Measurements from ENCODE around the gene RNU1-2.
"Not testable (repeated sequence)": the region's sequence is repeated elsewhere in the genome, so short reads cannot be mapped to it uniquely, and the experiment has no call there.

RNU1-2 gene

DNA sequence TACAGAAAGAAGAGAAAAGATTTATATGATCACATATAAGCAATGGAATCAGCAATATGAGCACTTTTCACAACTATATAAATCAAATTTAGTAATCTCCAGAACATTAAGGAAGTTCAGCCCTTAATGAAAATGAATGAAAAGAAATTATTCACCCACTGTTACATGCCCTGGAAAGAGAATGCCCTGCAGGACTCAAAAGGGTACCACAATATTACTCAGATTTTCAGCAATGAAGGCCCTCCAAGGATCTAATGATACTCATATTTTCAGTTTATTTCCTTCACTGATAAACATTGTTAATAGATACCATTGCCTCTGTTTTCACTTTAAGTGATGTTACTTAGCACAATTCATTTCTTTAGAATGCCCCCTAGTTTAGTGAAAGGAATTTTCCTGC is 2.5 kb downstream of the RNU1-2 start:
- DNase-seq (ENCODE audit: low spot score); CTCF ChIA-PET; POLR2A ChIA-PET (ENCODE audit: low non-redundant PET); H3K27ac ChIP-seq: not testable (repeated sequence)

DNA sequence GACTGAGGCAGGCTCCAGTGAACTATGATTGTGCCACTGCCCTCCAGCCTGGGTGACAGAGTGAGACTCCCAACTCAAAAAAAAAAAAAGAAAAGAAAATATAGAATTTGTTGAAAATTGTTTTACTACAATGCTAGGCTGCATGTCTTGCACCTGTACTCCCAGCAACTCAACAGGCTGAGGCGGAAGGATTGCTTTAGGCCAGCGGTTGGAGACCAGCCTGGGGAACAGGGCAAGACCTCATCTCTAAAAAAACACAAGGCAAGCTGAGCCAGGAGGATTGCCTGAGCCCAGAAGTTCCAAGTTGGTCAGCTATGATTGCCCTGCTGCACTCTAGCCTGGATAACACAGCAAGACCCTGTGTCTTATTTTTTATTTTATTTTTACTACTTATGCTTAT is 3.2 kb downstream of the RNU1-2 start:
- DNase-seq (ENCODE audit: low spot score); H3K27ac ChIP-seq; POLR2A ChIA-PET (ENCODE audit: low non-redundant PET): not testable (repeated sequence)
- CTCF ChIA-PET, result interaction anchor here (0.8 kb wide), 1 partner anchor 608 kb away, joined by 3 read pairs; no protein-coding TSS in a partner anchor

DNA sequence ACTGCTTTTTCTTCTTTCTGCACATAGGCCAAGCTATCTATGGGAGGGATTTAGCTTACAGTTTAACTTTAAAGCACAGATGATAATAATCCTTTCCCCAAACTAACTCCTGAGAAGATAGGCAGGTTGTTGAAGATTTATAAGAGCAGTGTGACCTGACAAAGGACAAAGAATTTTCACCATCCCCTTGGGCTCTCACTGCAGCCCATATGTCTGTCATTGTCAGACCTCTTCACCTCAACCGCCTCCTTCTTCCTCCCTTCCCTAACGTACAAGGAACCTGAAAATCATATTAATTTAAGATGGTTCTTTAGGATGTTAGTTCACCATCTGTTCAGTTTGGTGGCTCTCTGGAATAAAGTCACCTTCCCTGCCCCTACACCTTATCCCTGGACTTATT is 5.0 kb downstream of the RNU1-2 start:
- ChIA-PET CTCF (no interaction called here), POLR2A (ENCODE audit: low non-redundant PET) (no interaction called here)
- H3K27ac ChIP-seq, result no peak overlapping the region
- TF ChIP-seq, protein P1, sequence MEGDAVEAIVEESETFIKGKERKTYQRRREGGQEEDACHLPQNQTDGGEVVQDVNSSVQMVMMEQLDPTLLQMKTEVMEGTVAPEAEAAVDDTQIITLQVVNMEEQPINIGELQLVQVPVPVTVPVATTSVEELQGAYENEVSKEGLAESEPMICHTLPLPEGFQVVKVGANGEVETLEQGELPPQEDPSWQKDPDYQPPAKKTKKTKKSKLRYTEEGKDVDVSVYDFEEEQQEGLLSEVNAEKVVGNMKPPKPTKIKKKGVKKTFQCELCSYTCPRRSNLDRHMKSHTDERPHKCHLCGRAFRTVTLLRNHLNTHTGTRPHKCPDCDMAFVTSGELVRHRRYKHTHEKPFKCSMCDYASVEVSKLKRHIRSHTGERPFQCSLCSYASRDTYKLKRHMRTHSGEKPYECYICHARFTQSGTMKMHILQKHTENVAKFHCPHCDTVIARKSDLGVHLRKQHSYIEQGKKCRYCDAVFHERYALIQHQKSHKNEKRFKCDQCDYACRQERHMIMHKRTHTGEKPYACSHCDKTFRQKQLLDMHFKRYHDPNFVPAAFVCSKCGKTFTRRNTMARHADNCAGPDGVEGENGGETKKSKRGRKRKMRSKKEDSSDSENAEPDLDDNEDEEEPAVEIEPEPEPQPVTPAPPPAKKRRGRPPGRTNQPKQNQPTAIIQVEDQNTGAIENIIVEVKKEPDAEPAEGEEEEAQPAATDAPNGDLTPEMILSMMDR (conservative IDR thresholded peaks at IDR 0.05; ENCODE audit: low read depth), result no peak
- DNase-seq (ENCODE audit: low spot score), result no peak

DNA sequence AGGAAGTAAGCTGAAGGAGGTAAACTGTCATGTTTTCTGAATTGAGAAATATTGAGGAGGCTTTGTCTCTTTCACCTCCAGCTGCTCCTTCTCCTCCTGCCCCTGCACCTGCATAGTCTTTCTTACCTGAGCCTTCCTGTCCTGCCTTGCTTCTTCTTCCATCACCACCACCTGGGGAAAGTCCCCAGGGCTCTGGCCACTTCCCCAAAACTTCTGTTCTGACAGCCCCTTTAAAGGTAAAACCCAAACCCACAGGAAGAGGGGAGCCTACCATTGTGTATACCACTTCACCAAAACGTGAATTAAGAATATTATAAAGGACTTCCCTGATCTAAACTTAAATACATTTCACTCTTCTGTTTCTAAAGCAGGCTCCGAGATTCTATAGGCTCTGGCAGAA is 5.6 kb downstream of the RNU1-2 start:
- H3K27ac ChIP-seq; POLR2A ChIA-PET (ENCODE audit: low non-redundant PET); DNase-seq (ENCODE audit: low spot score): not testable (repeated sequence)
- CTCF ChIA-PET, result interaction anchor here (0.8 kb wide), 1 partner anchor 9 kb away, joined by 4 read pairs; no protein-coding TSS in a partner anchor

DNA sequence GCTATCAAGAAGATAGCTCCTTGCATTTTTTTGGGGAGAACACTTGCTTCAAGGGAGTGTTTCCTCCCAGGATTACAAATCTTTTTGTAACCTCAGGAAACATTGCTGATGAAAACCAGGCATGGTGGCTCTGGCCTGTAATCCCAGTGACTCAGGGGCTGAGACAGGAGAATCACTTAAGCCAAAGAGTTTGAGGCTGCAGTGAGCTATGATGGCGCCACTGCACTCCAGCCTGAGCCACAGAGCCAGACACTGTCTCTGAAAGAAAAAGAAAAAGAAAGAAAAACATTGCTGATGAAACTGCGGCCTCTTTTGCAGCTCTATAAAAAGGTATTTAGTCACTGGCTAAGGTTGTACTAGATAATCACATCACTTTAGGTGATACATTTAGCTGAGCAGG is 7.3 kb downstream of the RNU1-2 start:
- DNase-seq (ENCODE audit: low spot score), result no peak
- TF ChIP-seq, protein P1 (conservative IDR thresholded peaks at IDR 0.05; ENCODE audit: low read depth), result no peak
- ChIA-PET CTCF (no interaction called here), POLR2A (ENCODE audit: low non-redundant PET) (no interaction called here)
- peak overlapping the region; percentile 44; the same call in 1 of the 2 replicates for H3K27ac ChIP-seq

DNA sequence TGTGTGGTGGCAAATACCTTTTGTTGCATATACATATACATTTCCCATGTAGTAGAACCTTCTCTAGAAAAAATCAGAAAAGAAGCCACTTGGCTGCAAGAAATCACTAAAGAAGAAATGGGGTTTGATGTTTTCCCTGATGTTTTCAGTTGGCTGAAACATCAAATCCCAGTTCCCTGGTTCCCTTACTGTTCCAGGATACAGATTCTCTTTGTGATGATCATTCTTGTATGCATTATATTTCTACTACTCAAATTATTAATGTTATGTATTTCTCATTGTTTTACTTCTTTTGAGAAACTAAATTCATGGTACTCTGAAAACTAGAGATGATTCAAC is 7.6 kb downstream of the RNU1-2 start:
- ChIA-PET POLR2A (ENCODE audit: low non-redundant PET) (interaction anchor here (0.6 kb wide), 1 partner anchor 128 kb away, joined by 3 read pairs; no protein-coding TSS in a partner anchor), CTCF (no interaction called here)
- TF ChIP-seq, protein P1 (conservative IDR thresholded peaks at IDR 0.05; ENCODE audit: low read depth), result no peak
- peak overlapping the region; percentile 97 for H3K27ac ChIP-seq
- no peak for DNase-seq (ENCODE audit: low spot score)

DNA sequence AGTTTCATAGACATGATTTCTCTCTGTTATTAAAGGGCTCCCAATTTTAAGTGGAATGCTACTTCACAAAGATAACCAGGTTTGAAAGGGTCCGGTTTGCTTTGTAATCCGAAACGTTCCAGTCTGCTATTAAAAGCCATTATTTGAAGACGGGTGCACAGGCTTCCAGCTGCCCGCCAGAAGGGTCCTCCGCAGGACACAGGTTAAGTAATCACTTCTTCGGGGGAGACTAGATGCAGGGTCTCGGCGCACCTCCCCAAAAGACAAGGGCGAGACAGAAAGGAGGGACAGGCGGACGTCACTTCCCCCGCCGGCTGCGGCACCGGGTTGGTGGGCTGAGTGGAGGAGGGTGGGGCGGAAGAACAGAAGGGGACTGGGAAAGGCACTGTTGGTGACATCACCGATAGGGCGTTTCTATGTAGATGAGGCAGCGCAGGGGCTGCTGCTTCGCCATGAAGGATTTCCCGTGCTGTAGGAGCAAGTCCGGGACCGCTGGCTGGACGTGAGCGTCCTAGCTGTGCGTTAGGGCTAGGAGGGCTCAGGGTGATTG is 8.9 kb downstream of the RNU1-2 start:
- TF ChIP-seq, protein P1 (conservative IDR thresholded peaks at IDR 0.05; ENCODE audit: low read depth), result no peak
- ChIA-PET CTCF (interaction anchor here (0.6 to 1.0 kb wide), 3 partner anchors 8 to 49 kb away, joined by 3 read pairs; no protein-coding TSS in a partner anchor), POLR2A (ENCODE audit: low non-redundant PET) (interaction anchor here (0.9 to 1.0 kb wide), 4 partner anchors 9 to 42 kb away, joined by 3 to 8 read pairs (median 4); partner anchors contain the start of gene RNU1-2)
- peak; percentile 98 for DNase-seq (ENCODE audit: low spot score)
- H3K27ac ChIP-seq, result peak overlapping the region; percentile 97

DNA sequence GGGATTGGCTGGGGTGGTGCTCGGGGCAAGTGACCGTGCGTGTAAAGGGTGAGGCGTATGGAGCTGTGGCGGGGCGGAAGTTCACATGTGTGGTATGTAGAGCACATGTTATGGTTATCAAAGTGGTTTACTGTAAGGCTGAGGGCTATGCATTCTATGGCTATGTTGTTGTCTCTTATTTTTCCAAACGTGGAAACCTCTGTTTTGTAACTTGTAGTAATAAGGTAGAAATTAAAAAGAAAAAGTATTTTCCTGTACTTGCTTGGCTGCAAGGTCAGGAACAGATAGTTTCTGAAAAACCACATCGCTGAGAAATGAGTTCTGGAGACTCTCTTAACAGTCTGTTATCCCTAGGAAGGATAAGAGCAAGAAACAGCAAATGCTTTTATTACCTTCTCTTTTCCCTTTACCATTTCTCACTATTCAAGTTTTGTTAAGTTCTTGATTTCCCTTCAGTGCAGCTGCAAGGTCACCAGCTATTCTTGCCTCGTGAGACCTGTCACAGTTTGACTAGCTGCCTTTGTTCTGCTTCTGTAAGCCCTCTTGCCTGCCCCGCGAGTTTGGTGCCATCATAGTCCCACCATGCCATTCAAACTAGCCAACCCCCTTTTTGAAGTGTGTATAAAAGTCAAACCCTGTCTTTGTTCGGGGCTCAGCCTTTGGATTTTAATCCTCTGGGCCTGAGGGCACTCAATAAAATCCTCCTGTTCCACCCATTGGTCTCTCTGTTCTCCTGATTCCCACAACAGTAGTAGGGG is 9.5 kb downstream of the RNU1-2 start:
- CTCF ChIA-PET, result interaction anchor here (0.6 to 1.0 kb wide), 4 partner anchors 9 to 141 kb away, joined by 3 to 4 read pairs (median 3); no protein-coding TSS in a partner anchor
- DNase-seq (ENCODE audit: low spot score), result peak; percentile 76
- TF ChIP-seq, protein P1 (conservative IDR thresholded peaks at IDR 0.05; ENCODE audit: low read depth), result no peak
- peak overlapping the region; percentile 97 for H3K27ac ChIP-seq
- POLR2A ChIA-PET (ENCODE audit: low non-redundant PET), result interaction anchor here (0.9 to 1.0 kb wide), 4 partner anchors 9 to 42 kb away, joined by 3 to 8 read pairs (median 4); partner anchors contain the start of gene RNU1-2
